Liver (tissue), 9 donors: ENCODE measurements around the gene CDHR2. TPM values are rescaled to one million over a fixed set of nuclear protein-coding genes. Genes with fewer than 3 reads are reported as not detected.

Experiments
- DNase-seq: peaks from one replicate; pipeline ENCODE4 v3.0.0-alpha.2; 2017; ENCODE audit warnings: low spot score
- H3K27ac ChIP-seq, 2 donors: one replicate each; pipeline ENCODE4 v1.7.0; 2013; ENCODE audit warnings: inconsistent platforms in 2 of 2, low read length in 2 of 2, control low read depth in 1 of 2, low read depth in 1 of 2, mild to moderate bottlenecking in 1 of 2
- H3K27me3 ChIP-seq, 4 donors: one replicate each; pipeline versions ENCODE4 v1.6.1 to v1.7.0; 2013; ENCODE audit warnings: low read length in 3 of 4, inconsistent platforms in 1 of 4, mild to moderate bottlenecking in 1 of 4, moderate library complexity in 1 of 4; ENCODE audit not compliant: control insufficient read depth in 4 of 4, insufficient read depth in 4 of 4
- H3K36me3 ChIP-seq, 4 donors: one replicate each; pipeline versions ENCODE4 v1.6.1 to v1.7.0; 2013; ENCODE audit warnings: low read length in 3 of 4, mild to moderate bottlenecking in 3 of 4, low read depth in 1 of 4, moderate library complexity in 1 of 4; ENCODE audit not compliant: control insufficient read depth in 4 of 4, insufficient read depth in 3 of 4
- H3K4me1 ChIP-seq, 4 donors: one replicate each; pipeline versions ENCODE4 v1.6.1 to v1.7.0; 2013; ENCODE audit warnings: low read length in 3 of 4, mild to moderate bottlenecking in 3 of 4, moderate library complexity in 1 of 4; ENCODE audit not compliant: control insufficient read depth in 4 of 4, insufficient read depth in 4 of 4
- H3K4me3 ChIP-seq, 3 donors: one replicate each; pipeline versions ENCODE4 v1.6.1 to v1.7.0; 2013; ENCODE audit warnings: low read length in 3 of 3, control low read depth in 1 of 3, low read depth in 1 of 3, mild to moderate bottlenecking in 1 of 3
- H3K9ac ChIP-seq, 2 donors: one replicate each; pipeline ENCODE4 v1.7.0; 2013; ENCODE audit warnings: low read length in 2 of 2, mild to moderate bottlenecking in 2 of 2, moderate library complexity in 2 of 2, control low read depth in 1 of 2, low read depth in 1 of 2
- H3K9me3 ChIP-seq, 4 donors: one replicate each; pipeline versions ENCODE4 v1.6.1 to v1.7.0; 2013; ENCODE audit warnings: low read length in 3 of 4; ENCODE audit not compliant: control insufficient read depth in 4 of 4
- FOXA1 ChIP-seq: IDR thresholded peaks from 2 replicates; pipeline ENCODE4 v1.6.1; 2016; ENCODE audit warnings: antibody characterized with exemption
- GABPA ChIP-seq, 2 donors: IDR thresholded peaks in 1 of 2; conservative IDR thresholded peaks in 1 of 2; 2 replicates each; pipeline ENCODE4 v1.6.1; 2016; ENCODE audit warnings: antibody characterized with exemption in 2 of 2, mild to moderate bottlenecking in 1 of 2, moderate library complexity in 1 of 2
- HNF4A ChIP-seq, 2 donors: conservative IDR thresholded peaks; 2 replicates each; pipeline ENCODE4 v1.6.1; 2016; ENCODE audit warnings: antibody characterized with exemption in 2 of 2, mild to moderate bottlenecking in 2 of 2
- HNF4G ChIP-seq: IDR thresholded peaks from 2 replicates; pipeline ENCODE4 v1.6.1; 2016; ENCODE audit warnings: antibody characterized with exemption
- JUND ChIP-seq, 2 donors: IDR thresholded peaks; 2 replicates each; pipeline ENCODE4 v1.6.1; 2016; ENCODE audit warnings: antibody characterized with exemption in 2 of 2
- NR2F2 ChIP-seq: IDR thresholded peaks from 2 replicates; pipeline ENCODE4 v1.6.1; 2016; ENCODE audit warnings: antibody characterized with exemption
- RXRA ChIP-seq, 2 donors: IDR thresholded peaks; 2 replicates each; pipeline ENCODE4 v1.6.1; 2017 to 2018; ENCODE audit warnings: antibody characterized with exemption in 2 of 2, mild to moderate bottlenecking in 1 of 2
- SP1 ChIP-seq: IDR thresholded peaks from 2 replicates; pipeline ENCODE4 v1.6.1; 2018; ENCODE audit warnings: antibody characterized with exemption, mild to moderate bottlenecking
- TAF1 ChIP-seq: conservative IDR thresholded peaks from 2 replicates; pipeline ENCODE4 v1.6.1; 2016; ENCODE audit warnings: antibody characterized with exemption, mild to moderate bottlenecking
- WGBS: extraction: QIAGEN DNeasy Blood & Tissue Kit; methylation state at CpG from one replicate; pipeline ENCODE4 v1.1.7; 2013; 5-methylcytosine and 5-hydroxymethylcytosine counted together
- polyA plus RNA-seq, 2 donors: library from polyadenylated mRNA; stranded (reverse) in 1 of 2; unstranded in 1 of 2; fragments of 200-250 nt in 1 of 2; fragments of >200 nt in 1 of 2; fragmentation: Nextera tagmentation in 1 of 2; extraction: Ambion mirVana in 1 of 2; gene quantifications; one replicate each; pipeline versions ENCODE4 v1.2.1 to v1.2.3, GENCODE V29; 2013 to 2015
- total RNA-seq, 2 donors: library from RNA; depleted of rRNA; stranded (reverse); fragments of >200 nt; gene quantifications; one replicate each; pipeline ENCODE4 v1.2.3, GENCODE V29; 2014
- TF ChIP-seq, protein P1 (sequence below): IDR thresholded peaks from 2 replicates; pipeline ENCODE4 v1.6.1; 2016; ENCODE audit warnings: antibody characterized with exemption
- TF ChIP-seq, protein P2 (sequence below): IDR thresholded peaks from 2 replicates; pipeline ENCODE4 v1.6.1; 2016; ENCODE audit warnings: antibody characterized with exemption, mild to moderate bottlenecking
- TF ChIP-seq, protein P3 (sequence below): fragments of 150-350 bp; IDR thresholded peaks from 2 replicates; pipeline ENCODE4 v1.5.1; 2017; ENCODE audit warnings: improper control_type of control experiment, low read depth, low read length; ENCODE audit not compliant: missing input control
- TF ChIP-seq, protein P4 (sequence below): IDR thresholded peaks from 2 replicates; pipeline ENCODE4 v1.6.1; 2016; ENCODE audit warnings: antibody characterized with exemption
- donor health status: healthy.
- donor health status: healthy.
- donor health status: healthy.
- donor health status: healthy.
- donor health status: healthy.

Gene CDHR2
- total and polyA plus RNA-seq, 4 donors, result 8.8 to 23.8 (median 16.6) TPM

DNA sequence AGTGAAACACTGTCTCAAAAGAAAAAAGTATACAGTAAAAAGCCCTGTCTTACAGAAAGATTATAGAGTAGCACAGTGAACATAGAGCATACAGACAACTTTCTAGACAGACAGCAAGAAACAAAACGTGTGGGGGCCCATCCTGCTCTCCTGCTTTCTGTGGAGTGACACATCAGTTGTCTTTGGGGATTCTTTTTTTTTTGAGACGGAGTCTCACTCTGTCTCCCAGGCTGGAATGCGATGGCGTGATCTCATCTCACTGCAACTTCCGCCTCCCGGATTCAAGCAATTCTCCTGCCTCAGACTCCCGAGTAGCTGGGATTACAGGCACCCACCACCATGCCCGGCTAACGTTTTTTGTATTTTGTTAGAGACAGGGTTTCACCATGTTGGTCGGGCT is 14.9 kb downstream of the CDHR2 start (continued):
- TF ChIP-seq, protein P1, sequence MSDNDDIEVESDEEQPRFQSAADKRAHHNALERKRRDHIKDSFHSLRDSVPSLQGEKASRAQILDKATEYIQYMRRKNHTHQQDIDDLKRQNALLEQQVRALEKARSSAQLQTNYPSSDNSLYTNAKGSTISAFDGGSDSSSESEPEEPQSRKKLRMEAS, result no peak
- no peak for TF ChIP-seq SP1
- no peak for TF ChIP-seq NR2F2
- TF ChIP-seq TAF1, result no peak
- no peak for TF ChIP-seq JUND (IDR thresholded peaks at IDR 0.05)
- no peak for TF ChIP-seq GABPA (IDR thresholded peaks at IDR 0.05 in 1 of 2, conservative IDR thresholded peaks at IDR 0.05 in 1 of 2)
- no peak for TF ChIP-seq FOXA1

DNA sequence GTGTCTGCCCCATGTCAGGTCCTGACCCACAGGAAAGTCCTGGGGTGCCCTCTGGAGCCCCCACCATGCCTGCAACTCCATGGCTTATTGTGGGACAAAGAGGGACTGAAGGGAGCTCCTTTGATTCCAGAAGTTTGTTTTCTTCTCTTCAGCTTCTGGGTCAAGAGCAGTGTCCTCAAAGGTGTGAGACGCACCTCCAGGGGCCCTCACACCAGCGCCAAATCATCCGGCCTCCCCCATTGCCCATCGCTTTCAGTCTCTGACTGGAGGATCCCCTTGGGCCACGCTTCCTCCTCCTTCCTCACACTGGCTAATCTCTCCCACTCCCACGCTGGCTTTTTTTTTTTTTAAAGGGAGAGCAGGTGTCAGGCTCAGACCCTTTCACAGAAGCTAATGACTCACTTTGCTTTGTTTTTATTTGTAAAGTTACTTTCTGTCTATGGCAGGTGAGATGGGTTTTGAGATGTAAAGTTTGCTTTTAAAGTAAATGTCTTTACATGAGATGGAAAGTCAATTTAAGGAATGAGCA is 16.7 kb downstream of the CDHR2 start:
- Histone ChIP-seq H3K36me3 (no peaks in the 10 kb centered on the region), H3K9ac (no peak overlapping the region), H3K4me1 (no peaks in the 10 kb centered on the region), H3K27me3 (no peaks in the 10 kb centered on the region), H3K27ac (no peak overlapping the region), H3K9me3 (no peaks in the 10 kb centered on the region), H3K4me3 (no peak overlapping the region)
- TF ChIP-seq, protein P2, sequence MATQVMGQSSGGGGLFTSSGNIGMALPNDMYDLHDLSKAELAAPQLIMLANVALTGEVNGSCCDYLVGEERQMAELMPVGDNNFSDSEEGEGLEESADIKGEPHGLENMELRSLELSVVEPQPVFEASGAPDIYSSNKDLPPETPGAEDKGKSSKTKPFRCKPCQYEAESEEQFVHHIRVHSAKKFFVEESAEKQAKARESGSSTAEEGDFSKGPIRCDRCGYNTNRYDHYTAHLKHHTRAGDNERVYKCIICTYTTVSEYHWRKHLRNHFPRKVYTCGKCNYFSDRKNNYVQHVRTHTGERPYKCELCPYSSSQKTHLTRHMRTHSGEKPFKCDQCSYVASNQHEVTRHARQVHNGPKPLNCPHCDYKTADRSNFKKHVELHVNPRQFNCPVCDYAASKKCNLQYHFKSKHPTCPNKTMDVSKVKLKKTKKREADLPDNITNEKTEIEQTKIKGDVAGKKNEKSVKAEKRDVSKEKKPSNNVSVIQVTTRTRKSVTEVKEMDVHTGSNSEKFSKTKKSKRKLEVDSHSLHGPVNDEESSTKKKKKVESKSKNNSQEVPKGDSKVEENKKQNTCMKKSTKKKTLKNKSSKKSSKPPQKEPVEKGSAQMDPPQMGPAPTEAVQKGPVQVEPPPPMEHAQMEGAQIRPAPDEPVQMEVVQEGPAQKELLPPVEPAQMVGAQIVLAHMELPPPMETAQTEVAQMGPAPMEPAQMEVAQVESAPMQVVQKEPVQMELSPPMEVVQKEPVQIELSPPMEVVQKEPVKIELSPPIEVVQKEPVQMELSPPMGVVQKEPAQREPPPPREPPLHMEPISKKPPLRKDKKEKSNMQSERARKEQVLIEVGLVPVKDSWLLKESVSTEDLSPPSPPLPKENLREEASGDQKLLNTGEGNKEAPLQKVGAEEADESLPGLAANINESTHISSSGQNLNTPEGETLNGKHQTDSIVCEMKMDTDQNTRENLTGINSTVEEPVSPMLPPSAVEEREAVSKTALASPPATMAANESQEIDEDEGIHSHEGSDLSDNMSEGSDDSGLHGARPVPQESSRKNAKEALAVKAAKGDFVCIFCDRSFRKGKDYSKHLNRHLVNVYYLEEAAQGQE, result no peak
- TF ChIP-seq FOXA1 (no peak), NR2F2 (no peak), HNF4A (conservative IDR thresholded peaks at IDR 0.05) (no peak), HNF4G (no peak)
- TF ChIP-seq, protein P3, sequence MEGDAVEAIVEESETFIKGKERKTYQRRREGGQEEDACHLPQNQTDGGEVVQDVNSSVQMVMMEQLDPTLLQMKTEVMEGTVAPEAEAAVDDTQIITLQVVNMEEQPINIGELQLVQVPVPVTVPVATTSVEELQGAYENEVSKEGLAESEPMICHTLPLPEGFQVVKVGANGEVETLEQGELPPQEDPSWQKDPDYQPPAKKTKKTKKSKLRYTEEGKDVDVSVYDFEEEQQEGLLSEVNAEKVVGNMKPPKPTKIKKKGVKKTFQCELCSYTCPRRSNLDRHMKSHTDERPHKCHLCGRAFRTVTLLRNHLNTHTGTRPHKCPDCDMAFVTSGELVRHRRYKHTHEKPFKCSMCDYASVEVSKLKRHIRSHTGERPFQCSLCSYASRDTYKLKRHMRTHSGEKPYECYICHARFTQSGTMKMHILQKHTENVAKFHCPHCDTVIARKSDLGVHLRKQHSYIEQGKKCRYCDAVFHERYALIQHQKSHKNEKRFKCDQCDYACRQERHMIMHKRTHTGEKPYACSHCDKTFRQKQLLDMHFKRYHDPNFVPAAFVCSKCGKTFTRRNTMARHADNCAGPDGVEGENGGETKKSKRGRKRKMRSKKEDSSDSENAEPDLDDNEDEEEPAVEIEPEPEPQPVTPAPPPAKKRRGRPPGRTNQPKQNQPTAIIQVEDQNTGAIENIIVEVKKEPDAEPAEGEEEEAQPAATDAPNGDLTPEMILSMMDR, result no peak
- TF ChIP-seq, protein P4, sequence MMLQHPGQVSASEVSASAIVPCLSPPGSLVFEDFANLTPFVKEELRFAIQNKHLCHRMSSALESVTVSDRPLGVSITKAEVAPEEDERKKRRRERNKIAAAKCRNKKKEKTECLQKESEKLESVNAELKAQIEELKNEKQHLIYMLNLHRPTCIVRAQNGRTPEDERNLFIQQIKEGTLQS, result no peak
- TF ChIP-seq, protein P1, result no peak
- DNase-seq, result no peak
- WGBS, result 84% methylated on average over 6 of the region's 6 CpGs

DNA sequence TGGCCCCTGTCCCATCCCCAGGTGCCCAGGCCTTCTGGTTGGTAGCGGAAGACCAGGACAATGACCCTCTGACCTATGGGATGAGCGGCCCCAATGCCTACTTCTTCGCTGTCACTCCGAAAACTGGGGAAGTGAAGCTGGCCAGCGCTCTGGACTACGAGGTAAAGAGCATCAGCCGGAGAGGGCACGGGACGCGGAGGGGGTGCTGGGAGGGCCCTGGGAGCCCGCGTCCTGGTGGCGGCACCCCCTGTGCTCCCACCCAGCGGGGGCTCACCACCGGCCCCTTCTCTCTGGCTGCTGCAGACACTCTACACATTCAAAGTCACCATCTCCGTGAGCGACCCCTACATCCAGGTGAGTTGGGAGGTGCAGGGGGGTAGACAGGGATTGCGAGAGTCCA is 19.5 kb downstream of the CDHR2 start:
- Histone ChIP-seq H3K9ac (no peak overlapping the region), H3K27me3 (no peaks in the 10 kb centered on the region), H3K27ac (no peak overlapping the region), H3K4me3 (no peak overlapping the region), H3K36me3 (no peaks in the 10 kb centered on the region), H3K4me1 (no peaks in the 10 kb centered on the region), H3K9me3 (no peaks in the 10 kb centered on the region)
- no peak for DNase-seq
- TF ChIP-seq RXRA (IDR thresholded peaks at IDR 0.05) (no peak), SP1 (no peak)
- TF ChIP-seq, protein P3, result no peak
- WGBS, result 84% methylated on average over 18 of the region's 18 CpGs
